Mammary epithelial cell (primary cell): ENCODE data around the gene ARHGAP15.

Source experiments
- EZH2 ChIP-seq: IDR thresholded peaks from 2 replicates; pipeline ENCODE4 v1.6.1; 2012; ENCODE audit warnings: low read length, inconsistent platforms, borderline replicate concordance
- TF ChIP-seq, protein P1 (sequence below), 2 donors: IDR thresholded peaks in 1 of 2; conservative IDR thresholded peaks in 1 of 2; 2 replicates each; pipeline ENCODE4 v1.5.1; 2011 to 2012; ENCODE audit warnings: inconsistent platforms in 2 of 2, low read length in 2 of 2, mild to moderate bottlenecking in 2 of 2, control low read depth in 1 of 2, low read depth in 1 of 2; ENCODE audit not compliant: insufficient read depth in 1 of 2; ENCODE audit errors: extremely low read depth in 1 of 2

DNA sequence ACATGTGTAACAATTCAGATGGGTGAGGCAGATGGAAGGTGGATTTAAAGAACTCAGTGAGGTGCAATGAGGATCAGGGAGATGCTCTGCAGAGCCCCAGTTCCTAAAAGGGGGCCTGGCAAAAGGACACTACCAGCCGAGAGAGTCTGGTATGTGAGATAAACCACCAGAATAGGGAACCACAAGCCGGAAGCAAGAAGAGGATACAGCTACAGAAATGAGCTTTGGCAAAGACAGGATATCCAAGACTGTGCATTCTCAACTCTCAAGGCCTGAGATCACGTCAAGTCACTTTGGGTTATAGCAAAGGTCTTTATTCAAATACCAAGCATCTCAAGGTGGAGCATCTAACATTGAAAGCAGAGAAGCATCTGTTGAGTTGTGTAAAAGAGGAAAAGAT is 293.5 kb downstream of the ARHGAP15 start:
- TF ChIP-seq, protein P1, sequence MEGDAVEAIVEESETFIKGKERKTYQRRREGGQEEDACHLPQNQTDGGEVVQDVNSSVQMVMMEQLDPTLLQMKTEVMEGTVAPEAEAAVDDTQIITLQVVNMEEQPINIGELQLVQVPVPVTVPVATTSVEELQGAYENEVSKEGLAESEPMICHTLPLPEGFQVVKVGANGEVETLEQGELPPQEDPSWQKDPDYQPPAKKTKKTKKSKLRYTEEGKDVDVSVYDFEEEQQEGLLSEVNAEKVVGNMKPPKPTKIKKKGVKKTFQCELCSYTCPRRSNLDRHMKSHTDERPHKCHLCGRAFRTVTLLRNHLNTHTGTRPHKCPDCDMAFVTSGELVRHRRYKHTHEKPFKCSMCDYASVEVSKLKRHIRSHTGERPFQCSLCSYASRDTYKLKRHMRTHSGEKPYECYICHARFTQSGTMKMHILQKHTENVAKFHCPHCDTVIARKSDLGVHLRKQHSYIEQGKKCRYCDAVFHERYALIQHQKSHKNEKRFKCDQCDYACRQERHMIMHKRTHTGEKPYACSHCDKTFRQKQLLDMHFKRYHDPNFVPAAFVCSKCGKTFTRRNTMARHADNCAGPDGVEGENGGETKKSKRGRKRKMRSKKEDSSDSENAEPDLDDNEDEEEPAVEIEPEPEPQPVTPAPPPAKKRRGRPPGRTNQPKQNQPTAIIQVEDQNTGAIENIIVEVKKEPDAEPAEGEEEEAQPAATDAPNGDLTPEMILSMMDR (conservative IDR thresholded peaks at IDR 0.05 in 1 of 2, IDR thresholded peaks at IDR 0.05 in 1 of 2; ENCODE audit: extremely low read depth in 1 of 2, insufficient read depth in 1 of 2, low read depth in 1 of 2, low read length in 2 of 2): no peak
- TF ChIP-seq EZH2: no peak
